GM12873 (cell line): Measurements from ENCODE around the gene CTSC.

ENCODE experiments used
- CTCF ChIP-seq: IDR thresholded peaks from 2 replicates; pipeline ENCODE4 v1.5.1; 2012; ENCODE audit warnings: low read depth, mild to moderate bottlenecking, moderate library complexity, low read length, control low read depth; ENCODE audit not compliant: insufficient read depth; ENCODE audit errors: missing control alignments

The CTSC gene

GRCh38 chr11:88337987-88338668 is 592 bp upstream of the CTSC start:
- TF ChIP-seq CTCF, result no peak

GRCh38 chr11:88335284-88335683 is 2.3 kb downstream of the CTSC start:
- no peak for TF ChIP-seq CTCF

- no peak for TF ChIP-seq CTCF
These were observed 3.7 kb downstream of the CTSC start for GRCh38 chr11:88333862-88334261.

GRCh38 chr11:88332851-88333250 is 4.7 kb downstream of the CTSC start:
- TF ChIP-seq CTCF, result no peak

GRCh38 chr11:88330826-88331428 is 6.6 kb downstream of the CTSC start:
- no peak for TF ChIP-seq CTCF

GRCh38 chr11:88329563-88330250 is 7.8 kb downstream of the CTSC start:
- TF ChIP-seq CTCF, result no peak

- TF ChIP-seq CTCF, result no peak
These were observed 9.9 kb downstream of the CTSC start for GRCh38 chr11:88327462-88328143.
